Measurements from ENCODE around the gene GORAB.

DNA sequence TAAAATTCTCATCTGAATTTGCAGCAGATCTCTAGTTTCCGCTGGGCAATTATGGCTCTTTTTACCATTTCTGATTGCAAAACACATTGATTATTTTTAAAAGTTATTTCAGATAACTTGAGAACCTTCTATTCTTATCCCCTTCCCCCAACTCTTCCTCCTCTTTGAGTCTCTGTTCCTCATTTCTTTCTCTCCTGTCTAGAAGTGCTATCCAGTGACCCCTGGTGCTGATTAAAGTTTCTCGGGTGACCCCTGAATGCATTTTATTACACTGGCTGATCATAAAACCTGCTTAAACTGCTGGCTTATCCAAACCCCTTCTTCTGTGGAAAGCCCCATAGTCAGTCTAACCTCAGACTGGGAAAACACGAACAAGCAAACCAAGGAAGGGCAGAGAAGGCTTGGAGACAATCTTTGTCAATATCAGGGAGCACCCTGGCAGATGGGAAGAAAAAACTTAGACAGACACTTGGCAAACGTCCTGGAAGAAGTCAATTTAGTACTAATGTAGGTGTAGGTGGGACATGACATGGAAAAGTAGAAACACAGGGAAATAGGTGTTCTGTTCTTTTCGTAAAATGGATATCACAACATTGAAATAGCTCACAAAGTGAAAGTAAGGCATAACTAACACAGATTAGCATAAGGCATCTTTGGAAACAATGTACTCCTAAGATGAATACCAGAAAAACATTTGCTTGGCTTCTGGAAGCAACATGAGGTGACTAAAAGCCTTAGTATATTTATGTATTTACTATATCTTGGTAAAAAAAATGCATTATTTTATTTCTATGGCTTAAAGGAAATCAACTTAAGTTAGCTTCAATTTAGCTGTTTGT, 61.4 kb downstream of the GORAB start:
- no peak for TF ChIP-seq RAD21 (IDR thresholded peaks at IDR 0.05; ENCODE audit: low read length)
- TF ChIP-seq, protein P1, sequence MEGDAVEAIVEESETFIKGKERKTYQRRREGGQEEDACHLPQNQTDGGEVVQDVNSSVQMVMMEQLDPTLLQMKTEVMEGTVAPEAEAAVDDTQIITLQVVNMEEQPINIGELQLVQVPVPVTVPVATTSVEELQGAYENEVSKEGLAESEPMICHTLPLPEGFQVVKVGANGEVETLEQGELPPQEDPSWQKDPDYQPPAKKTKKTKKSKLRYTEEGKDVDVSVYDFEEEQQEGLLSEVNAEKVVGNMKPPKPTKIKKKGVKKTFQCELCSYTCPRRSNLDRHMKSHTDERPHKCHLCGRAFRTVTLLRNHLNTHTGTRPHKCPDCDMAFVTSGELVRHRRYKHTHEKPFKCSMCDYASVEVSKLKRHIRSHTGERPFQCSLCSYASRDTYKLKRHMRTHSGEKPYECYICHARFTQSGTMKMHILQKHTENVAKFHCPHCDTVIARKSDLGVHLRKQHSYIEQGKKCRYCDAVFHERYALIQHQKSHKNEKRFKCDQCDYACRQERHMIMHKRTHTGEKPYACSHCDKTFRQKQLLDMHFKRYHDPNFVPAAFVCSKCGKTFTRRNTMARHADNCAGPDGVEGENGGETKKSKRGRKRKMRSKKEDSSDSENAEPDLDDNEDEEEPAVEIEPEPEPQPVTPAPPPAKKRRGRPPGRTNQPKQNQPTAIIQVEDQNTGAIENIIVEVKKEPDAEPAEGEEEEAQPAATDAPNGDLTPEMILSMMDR (conservative IDR thresholded peaks at IDR 0.05; ENCODE audit: low read depth, low read length): no peak
- no peak for TF ChIP-seq SMC3 (IDR thresholded peaks at IDR 0.05; ENCODE audit: low read depth, low read length)
- TF ChIP-seq RCOR1 (IDR thresholded peaks at IDR 0.05; ENCODE audit: insufficient replicate concordance, low read length): no peak
- no peak for TF ChIP-seq MXI1 (IDR thresholded peaks at IDR 0.05; ENCODE audit: borderline replicate concordance, low read depth, low read length)
- no peak for TF ChIP-seq MAZ (IDR thresholded peaks at IDR 0.05; ENCODE audit: borderline replicate concordance, low read depth, low read length)
- TF ChIP-seq, protein P2, sequence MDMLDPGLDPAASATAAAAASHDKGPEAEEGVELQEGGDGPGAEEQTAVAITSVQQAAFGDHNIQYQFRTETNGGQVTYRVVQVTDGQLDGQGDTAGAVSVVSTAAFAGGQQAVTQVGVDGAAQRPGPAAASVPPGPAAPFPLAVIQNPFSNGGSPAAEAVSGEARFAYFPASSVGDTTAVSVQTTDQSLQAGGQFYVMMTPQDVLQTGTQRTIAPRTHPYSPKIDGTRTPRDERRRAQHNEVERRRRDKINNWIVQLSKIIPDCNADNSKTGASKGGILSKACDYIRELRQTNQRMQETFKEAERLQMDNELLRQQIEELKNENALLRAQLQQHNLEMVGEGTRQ (IDR thresholded peaks at IDR 0.05; ENCODE audit: low read depth, low read length): no peak
- no peak for TF ChIP-seq POLR2A (IDR thresholded peaks at IDR 0.05; ENCODE audit: low read depth, low read length)
- no peak for TF ChIP-seq RFX5 (IDR thresholded peaks at IDR 0.05; ENCODE audit: low read depth, low read length)
- TF ChIP-seq, protein P3, sequence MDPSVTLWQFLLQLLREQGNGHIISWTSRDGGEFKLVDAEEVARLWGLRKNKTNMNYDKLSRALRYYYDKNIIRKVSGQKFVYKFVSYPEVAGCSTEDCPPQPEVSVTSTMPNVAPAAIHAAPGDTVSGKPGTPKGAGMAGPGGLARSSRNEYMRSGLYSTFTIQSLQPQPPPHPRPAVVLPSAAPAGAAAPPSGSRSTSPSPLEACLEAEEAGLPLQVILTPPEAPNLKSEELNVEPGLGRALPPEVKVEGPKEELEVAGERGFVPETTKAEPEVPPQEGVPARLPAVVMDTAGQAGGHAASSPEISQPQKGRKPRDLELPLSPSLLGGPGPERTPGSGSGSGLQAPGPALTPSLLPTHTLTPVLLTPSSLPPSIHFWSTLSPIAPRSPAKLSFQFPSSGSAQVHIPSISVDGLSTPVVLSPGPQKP (IDR thresholded peaks at IDR 0.05; ENCODE audit: borderline replicate concordance, low read depth, low read length): no peak
